ENCODE data around the gene FALEC.

FALEC gene

GRCh38 chr1:150535511-150536287, 20.1 kb downstream of the FALEC start:
- Histone ChIP-seq H3K9ac (ENCODE audit: low read length) (no peak overlapping the region), H3K27ac (ENCODE audit: low read length) (no peak overlapping the region), H3K27me3 (ENCODE audit: control insufficient read depth, insufficient read depth, low read length) (no peaks in the 10 kb centered on the region), H3K9me3 (ENCODE audit: control insufficient read depth, low read depth, low read length) (no peaks in the 10 kb centered on the region), H3K4me1 (ENCODE audit: control insufficient read depth, low read depth, low read length) (peaks cover 8% of the 10 kb centered on the region), H3K4me3 (ENCODE audit: low read length) (no peak overlapping the region), H3K36me3 (ENCODE audit: control insufficient read depth, low read depth, low read length) (no peaks in the 10 kb centered on the region)

DNA sequence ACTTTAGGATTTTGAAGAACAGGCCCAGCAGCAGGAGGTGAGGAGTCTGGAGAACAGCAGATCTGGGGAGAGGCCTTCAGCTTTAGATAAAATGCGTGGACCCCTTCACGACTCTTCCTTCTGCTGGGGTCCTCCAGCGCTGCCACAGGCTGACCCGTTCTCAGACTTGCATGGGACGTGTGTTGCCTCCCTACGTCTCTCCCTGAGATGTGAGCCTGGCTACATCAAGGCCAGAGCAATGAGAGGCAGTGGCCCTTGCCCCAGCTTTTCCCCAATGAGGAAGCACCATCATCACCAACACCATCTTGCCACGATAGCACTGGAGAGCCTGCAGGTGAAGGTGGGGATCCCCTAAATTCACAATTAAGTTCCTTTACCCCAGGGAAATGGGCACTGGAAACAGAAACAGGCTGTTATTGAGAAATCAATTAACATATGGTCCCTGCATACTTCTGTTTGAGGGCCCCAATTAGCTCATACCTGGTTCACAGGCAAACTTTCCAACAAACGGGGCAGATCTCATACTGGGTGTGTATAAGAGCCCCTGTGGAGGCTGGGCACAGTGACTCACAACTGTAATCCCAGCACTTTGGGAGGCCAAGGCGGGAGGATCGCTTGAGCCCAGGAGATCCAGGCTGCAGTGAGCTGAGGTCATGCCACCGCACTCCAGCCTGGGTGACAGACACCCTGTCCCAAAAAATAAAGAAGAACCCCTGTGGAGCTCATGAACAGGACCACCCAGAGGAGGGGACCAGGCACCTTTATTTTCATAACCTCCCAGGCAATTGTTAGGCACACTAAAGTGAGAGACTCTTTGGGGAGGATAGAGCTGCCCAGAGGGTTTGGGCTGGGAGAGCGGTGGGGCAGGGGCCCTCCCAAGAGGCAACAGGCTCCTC, 21.5 kb downstream of the FALEC start:
- H3K27me3 ChIP-seq (ENCODE audit: control insufficient read depth, insufficient read depth, low read length) = no peaks in the 10 kb centered on the region
- H3K27ac ChIP-seq (ENCODE audit: low read length) = no peak overlapping the region
- H3K4me1 ChIP-seq (ENCODE audit: control insufficient read depth, low read depth, low read length) = peaks cover 8% of the 10 kb centered on the region
- H3K4me3 ChIP-seq (ENCODE audit: low read length) = no peak overlapping the region
- no peak overlapping the region for H3K9ac ChIP-seq (ENCODE audit: low read length)
- H3K9me3 ChIP-seq (ENCODE audit: control insufficient read depth, low read depth, low read length) = no peaks in the 10 kb centered on the region
- H3K36me3 ChIP-seq (ENCODE audit: control insufficient read depth, low read depth, low read length) = no peaks in the 10 kb centered on the region

- Histone ChIP-seq H3K9ac (ENCODE audit: low read length) (peak overlapping the region; percentile 17), H3K27ac (ENCODE audit: low read length) (no peak overlapping the region)
Observed at GRCh38 chr1:150537732-150538684, 22.5 kb downstream of the FALEC start.

GRCh38 chr1:150543500-150544143, 28.1 kb downstream of the FALEC start:
- Histone ChIP-seq H3K9ac (ENCODE audit: low read length) (no peak overlapping the region), H3K4me3 (ENCODE audit: low read length) (no peak overlapping the region), H3K27me3 (ENCODE audit: control insufficient read depth, insufficient read depth, low read length) (peaks cover 10% of the 10 kb centered on the region), H3K4me1 (ENCODE audit: control insufficient read depth, low read depth, low read length) (peaks cover under 1% of the 10 kb centered on the region), H3K36me3 (ENCODE audit: control insufficient read depth, low read depth, low read length) (no peaks in the 10 kb centered on the region), H3K27ac (ENCODE audit: low read length) (no peak overlapping the region), H3K9me3 (ENCODE audit: control insufficient read depth, low read depth, low read length) (no peaks in the 10 kb centered on the region)

More at GRCh38 chr1:150537732-150538684, 22.5 kb downstream of the FALEC start:
- Histone ChIP-seq H3K9me3 (ENCODE audit: control insufficient read depth, low read depth, low read length) (no peaks in the 10 kb centered on the region), H3K4me3 (ENCODE audit: low read length) (no peak overlapping the region), H3K4me1 (ENCODE audit: control insufficient read depth, low read depth, low read length) (peaks cover 8% of the 10 kb centered on the region), H3K27me3 (ENCODE audit: control insufficient read depth, insufficient read depth, low read length) (no peaks in the 10 kb centered on the region), H3K36me3 (ENCODE audit: control insufficient read depth, low read depth, low read length) (no peaks in the 10 kb centered on the region)

GRCh38 chr1:150544204-150544603, 28.7 kb downstream of the FALEC start:
- H3K4me3 ChIP-seq (ENCODE audit: low read length) = no peak overlapping the region
- no peaks in the 10 kb centered on the region for H3K4me1 ChIP-seq (ENCODE audit: control insufficient read depth, low read depth, low read length)
- no peak overlapping the region for H3K27ac ChIP-seq (ENCODE audit: low read length)
- H3K9ac ChIP-seq (ENCODE audit: low read length) = no peak overlapping the region
- peaks cover 13% of the 10 kb centered on the region for H3K27me3 ChIP-seq (ENCODE audit: control insufficient read depth, insufficient read depth, low read length)
- no peaks in the 10 kb centered on the region for H3K36me3 ChIP-seq (ENCODE audit: control insufficient read depth, low read depth, low read length)
- no peaks in the 10 kb centered on the region for H3K9me3 ChIP-seq (ENCODE audit: control insufficient read depth, low read depth, low read length)

DNA sequence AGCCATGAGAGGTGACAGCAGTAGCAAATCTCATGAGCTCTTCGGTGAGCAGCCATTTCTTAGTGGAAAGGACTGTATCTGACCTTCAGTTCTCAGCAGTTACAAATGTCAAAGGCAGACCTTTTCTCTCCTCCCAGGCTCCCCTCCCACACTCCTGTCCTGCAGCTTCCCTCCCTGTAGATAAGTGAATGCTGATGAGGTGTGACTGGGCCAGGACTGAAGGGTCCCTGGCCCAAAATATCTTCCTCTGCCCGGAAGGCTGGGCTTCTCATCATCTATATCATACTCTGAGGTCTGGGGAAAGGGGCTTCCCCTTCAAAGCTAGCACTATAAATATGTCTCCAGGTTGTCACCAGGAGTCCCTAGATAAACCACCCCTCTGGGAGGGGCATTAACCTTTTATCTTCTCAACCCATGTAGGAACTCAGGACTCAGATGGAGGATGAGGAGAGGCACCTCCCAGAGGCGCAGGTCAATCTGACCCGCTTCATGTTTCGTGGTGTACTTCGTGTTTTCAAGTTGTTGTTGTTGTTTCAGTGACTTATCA, 30.0 kb downstream of the FALEC start:
- Histone ChIP-seq H3K36me3 (ENCODE audit: control insufficient read depth, low read depth, low read length) (no peaks in the 10 kb centered on the region), H3K27me3 (ENCODE audit: control insufficient read depth, insufficient read depth, low read length) (peaks cover 21% of the 10 kb centered on the region), H3K4me1 (ENCODE audit: control insufficient read depth, low read depth, low read length) (no peaks in the 10 kb centered on the region), H3K27ac (ENCODE audit: low read length) (no peak overlapping the region), H3K4me3 (ENCODE audit: low read length) (no peak overlapping the region), H3K9me3 (ENCODE audit: control insufficient read depth, low read depth, low read length) (no peaks in the 10 kb centered on the region), H3K9ac (ENCODE audit: low read length) (no peak overlapping the region)

- Histone ChIP-seq H3K4me3 (ENCODE audit: low read length) (no peak overlapping the region), H3K9ac (ENCODE audit: low read length) (no peak overlapping the region), H3K36me3 (ENCODE audit: control insufficient read depth, low read depth, low read length) (no peaks in the 10 kb centered on the region), H3K27ac (ENCODE audit: low read length) (no peak overlapping the region), H3K4me1 (ENCODE audit: control insufficient read depth, low read depth, low read length) (no peaks in the 10 kb centered on the region), H3K27me3 (ENCODE audit: control insufficient read depth, insufficient read depth, low read length) (peaks cover 21% of the 10 kb centered on the region), H3K9me3 (ENCODE audit: control insufficient read depth, low read depth, low read length) (no peaks in the 10 kb centered on the region)
Observed at GRCh38 chr1:150546294-150546937, 30.9 kb downstream of the FALEC start.

DNA sequence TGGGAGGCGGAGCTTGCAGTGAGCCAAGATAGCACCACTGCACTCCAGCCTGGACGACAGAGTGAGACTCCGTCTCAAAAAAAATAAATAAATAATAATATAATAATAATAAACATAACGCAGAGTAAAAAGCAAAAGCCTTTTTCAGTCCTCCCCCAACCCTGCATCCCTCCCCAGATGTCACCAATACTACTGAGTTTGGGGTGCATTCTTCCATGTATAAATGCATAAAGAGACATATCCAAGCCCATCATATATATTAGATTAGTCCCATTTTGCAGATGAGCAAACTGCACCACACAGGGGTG, 32.7 kb downstream of the FALEC start:
- H3K27ac ChIP-seq (ENCODE audit: low read length) = no peak overlapping the region
- peak overlapping the region; percentile 52 for H3K4me3 ChIP-seq (ENCODE audit: low read length)
- peaks cover 21% of the 10 kb centered on the region for H3K27me3 ChIP-seq (ENCODE audit: control insufficient read depth, insufficient read depth, low read length)
- H3K4me1 ChIP-seq (ENCODE audit: control insufficient read depth, low read depth, low read length) = peaks cover 6% of the 10 kb centered on the region
- no peaks in the 10 kb centered on the region for H3K36me3 ChIP-seq (ENCODE audit: control insufficient read depth, low read depth, low read length)
- H3K9ac ChIP-seq (ENCODE audit: low read length) = no peak overlapping the region
- no peaks in the 10 kb centered on the region for H3K9me3 ChIP-seq (ENCODE audit: control insufficient read depth, low read depth, low read length)

GRCh38 chr1:150548632-150549495, 33.3 kb downstream of the FALEC start, which contains the start of gene ADAMTSL4:
Gene ADAMTSL4 (plus strand): TSS chr1:150549408. CDS start chr1:150552289, 2,881 bp downstream.
- H3K9me3 ChIP-seq (ENCODE audit: control insufficient read depth, low read depth, low read length) = no peaks in the 10 kb centered on the region
- H3K9ac ChIP-seq (ENCODE audit: low read length) = no peak within 1 kb of the TSS
- H3K27ac ChIP-seq (ENCODE audit: low read length) = no peak within 1 kb of the TSS
- peak within 1 kb of the TSS; percentile 52 for H3K4me3 ChIP-seq (ENCODE audit: low read length)
- no peaks in the 10 kb centered on the region for H3K36me3 ChIP-seq (ENCODE audit: control insufficient read depth, low read depth, low read length)
- H3K27me3 ChIP-seq (ENCODE audit: control insufficient read depth, insufficient read depth, low read length) = peaks cover 21% of the 10 kb centered on the region
- H3K4me1 ChIP-seq (ENCODE audit: control insufficient read depth, low read depth, low read length) = peaks cover 6% of the 10 kb centered on the region
